Body of pancreas (tissue), 4 donors: ENCODE data around the gene CLUH. TPM values are rescaled to one million over a fixed set of nuclear protein-coding genes. Genes with fewer than 3 reads are reported as not detected.
A peak's percentile ranks its signal among the peaks of the same experiment; 100 is the strongest.

ENCODE experiments used
- ATAC-seq: fragments of 150-250 bp; one replicate; pipeline ENCODE4 v1.9.1; 2016
- DNase-seq, 4 donors: peaks; one replicate each; pipeline ENCODE4 v3.0.0-alpha.2; 2019
- H3K27ac ChIP-seq, 4 donors: fragments of 200-600 bp; sonication (generic); 1 replicate in 3 of 4; 2 replicates in 1 of 4; pipeline versions ENCODE4 v1.5.1 to v1.6.1; 2016 to 2019; ENCODE audit warnings: mild to moderate bottlenecking in 1 of 4, mixed read lengths in 1 of 4, moderate library complexity in 1 of 4
- H3K27me3 ChIP-seq, 2 donors: fragments of 200-600 bp; sonication (generic); one replicate each; pipeline ENCODE4 v1.6.0; 2016; ENCODE audit warnings: mild to moderate bottlenecking in 1 of 2
- H3K36me3 ChIP-seq, 2 donors: fragments of 200-600 bp; sonication (generic); replicated peaks in 1 of 2; 2 replicates each; pipeline ENCODE4 v1.5.1; 2016; ENCODE audit warnings: low read depth in 2 of 2; ENCODE audit not compliant: insufficient read depth in 1 of 2
- H3K4me1 ChIP-seq: fragments of 200-600 bp; sonication (generic); one replicate; pipeline ENCODE4 v1.6.0; 2016
- H3K4me3 ChIP-seq, 2 donors: fragments of 200-600 bp; sonication (generic); 1 replicate in 1 of 2; 2 replicates in 1 of 2; pipeline ENCODE4 v1.5.1; 2016 to 2019
- H3K9me3 ChIP-seq, 3 donors: fragments of 200-600 bp; sonication (generic); 1 replicate in 2 of 3; 2 replicates in 1 of 3; pipeline ENCODE4 v1.5.1; 2016
- POLR2A ChIP-seq, 3 donors: fragments of 450-650 bp; IDR thresholded peaks; one replicate each; pipeline ENCODE4 v1.6.1; 2016; ENCODE audit warnings: antibody characterized with exemption in 3 of 3, mild to moderate bottlenecking in 2 of 3
- WGBS, 2 donors: methylation state at CpG; one replicate each; pipeline ENCODE4 v1.1.5; 2017; 5-methylcytosine and 5-hydroxymethylcytosine counted together
- intact Hi-C: fragments of 100-400 bp; cut with DNase I; formaldehyde crosslinking; loops from one replicate; pipeline ENCODE4 v1.15.1; 2023
- total RNA-seq, 2 donors: library from RNA; depleted of rRNA; stranded (reverse); fragments of >200 nt; gene quantifications; one replicate each; pipeline ENCODE4 v1.1.0, GENCODE V29; 2016
- TF ChIP-seq, protein P1 (sequence below), 7 experiments: fragments of 450-650 bp in 4 of 7; fragments of 200-600 bp in 3 of 7; sonication (generic) in 3 of 7; IDR thresholded peaks; one replicate each; pipeline ENCODE4 v1.5.1; 2016 to 2019; ENCODE audit warnings: antibody characterized with exemption in 7 of 7

CLUH gene, protein sequence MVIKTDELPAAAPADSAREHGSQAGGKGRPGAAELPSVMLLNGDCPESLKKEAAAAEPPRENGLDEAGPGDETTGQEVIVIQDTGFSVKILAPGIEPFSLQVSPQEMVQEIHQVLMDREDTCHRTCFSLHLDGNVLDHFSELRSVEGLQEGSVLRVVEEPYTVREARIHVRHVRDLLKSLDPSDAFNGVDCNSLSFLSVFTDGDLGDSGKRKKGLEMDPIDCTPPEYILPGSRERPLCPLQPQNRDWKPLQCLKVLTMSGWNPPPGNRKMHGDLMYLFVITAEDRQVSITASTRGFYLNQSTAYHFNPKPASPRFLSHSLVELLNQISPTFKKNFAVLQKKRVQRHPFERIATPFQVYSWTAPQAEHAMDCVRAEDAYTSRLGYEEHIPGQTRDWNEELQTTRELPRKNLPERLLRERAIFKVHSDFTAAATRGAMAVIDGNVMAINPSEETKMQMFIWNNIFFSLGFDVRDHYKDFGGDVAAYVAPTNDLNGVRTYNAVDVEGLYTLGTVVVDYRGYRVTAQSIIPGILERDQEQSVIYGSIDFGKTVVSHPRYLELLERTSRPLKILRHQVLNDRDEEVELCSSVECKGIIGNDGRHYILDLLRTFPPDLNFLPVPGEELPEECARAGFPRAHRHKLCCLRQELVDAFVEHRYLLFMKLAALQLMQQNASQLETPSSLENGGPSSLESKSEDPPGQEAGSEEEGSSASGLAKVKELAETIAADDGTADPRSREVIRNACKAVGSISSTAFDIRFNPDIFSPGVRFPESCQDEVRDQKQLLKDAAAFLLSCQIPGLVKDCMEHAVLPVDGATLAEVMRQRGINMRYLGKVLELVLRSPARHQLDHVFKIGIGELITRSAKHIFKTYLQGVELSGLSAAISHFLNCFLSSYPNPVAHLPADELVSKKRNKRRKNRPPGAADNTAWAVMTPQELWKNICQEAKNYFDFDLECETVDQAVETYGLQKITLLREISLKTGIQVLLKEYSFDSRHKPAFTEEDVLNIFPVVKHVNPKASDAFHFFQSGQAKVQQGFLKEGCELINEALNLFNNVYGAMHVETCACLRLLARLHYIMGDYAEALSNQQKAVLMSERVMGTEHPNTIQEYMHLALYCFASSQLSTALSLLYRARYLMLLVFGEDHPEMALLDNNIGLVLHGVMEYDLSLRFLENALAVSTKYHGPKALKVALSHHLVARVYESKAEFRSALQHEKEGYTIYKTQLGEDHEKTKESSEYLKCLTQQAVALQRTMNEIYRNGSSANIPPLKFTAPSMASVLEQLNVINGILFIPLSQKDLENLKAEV (N-terminal part only)
- 100 to 1,000 TPM in 1 of 2 donors, 10 to 100 TPM in 1; 53.2 to 167 TPM for total RNA-seq

DNA sequence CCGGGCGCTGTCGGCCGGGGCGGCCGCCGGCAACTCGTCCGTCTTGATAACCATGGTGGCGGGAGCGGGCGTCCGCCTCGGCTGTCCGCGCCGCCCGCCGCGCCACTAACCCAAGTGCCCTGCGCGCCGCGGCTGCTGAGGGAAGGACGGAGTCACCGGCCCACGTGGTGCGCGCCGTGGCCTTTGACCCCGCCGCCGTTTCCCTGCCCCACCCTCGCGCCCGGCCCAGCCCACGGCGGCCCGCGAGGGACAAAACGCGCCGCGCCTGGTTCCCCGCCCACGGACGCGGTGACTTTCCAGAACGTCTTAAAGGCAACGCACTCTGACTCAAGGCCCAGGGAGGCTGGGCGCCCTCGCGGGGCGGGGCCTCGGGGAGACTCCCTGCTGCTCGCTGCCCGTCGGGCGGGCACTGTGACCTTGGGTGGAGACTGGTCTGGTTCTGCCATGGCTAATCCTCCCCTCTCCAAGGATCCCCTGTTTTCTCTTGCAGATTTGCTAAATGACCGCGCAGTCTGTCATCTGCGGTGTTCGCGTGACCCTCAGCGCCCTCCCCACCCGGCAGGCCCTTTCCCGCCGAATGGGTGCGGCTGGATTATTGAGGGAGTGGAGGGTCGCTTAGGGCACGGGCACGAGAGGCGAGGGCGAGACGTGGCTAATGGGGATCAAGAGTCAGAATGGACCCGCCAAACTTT is at the start of gene CLUH:
Gene CLUH, minus strand, starts transcription at position 157 of the 692 bp plus-strand sequence. Its CDS starts 103 bp downstream, at position 54.
- Histone ChIP-seq H3K27ac (peak within 1 kb of the TSS; percentile 82 to 93 (median 92)), H3K9me3 (no peaks in the 10 kb centered on the region), H3K4me1 (peaks cover 51% of the 10 kb centered on the region), H3K4me3 (peak within 1 kb of the TSS; percentile 50 to 83), H3K36me3 (no peaks in the 10 kb centered on the region), H3K27me3 (no peaks in the 10 kb centered on the region)
- ATAC-seq (peak; percentile 87), DNase-seq (peak; percentile 96 to 97 (median 96))
- WGBS, 2 donors: 2 to 8% methylated on average over 8 to 54 of the region's 76 CpGs
- TF ChIP-seq, protein P1, sequence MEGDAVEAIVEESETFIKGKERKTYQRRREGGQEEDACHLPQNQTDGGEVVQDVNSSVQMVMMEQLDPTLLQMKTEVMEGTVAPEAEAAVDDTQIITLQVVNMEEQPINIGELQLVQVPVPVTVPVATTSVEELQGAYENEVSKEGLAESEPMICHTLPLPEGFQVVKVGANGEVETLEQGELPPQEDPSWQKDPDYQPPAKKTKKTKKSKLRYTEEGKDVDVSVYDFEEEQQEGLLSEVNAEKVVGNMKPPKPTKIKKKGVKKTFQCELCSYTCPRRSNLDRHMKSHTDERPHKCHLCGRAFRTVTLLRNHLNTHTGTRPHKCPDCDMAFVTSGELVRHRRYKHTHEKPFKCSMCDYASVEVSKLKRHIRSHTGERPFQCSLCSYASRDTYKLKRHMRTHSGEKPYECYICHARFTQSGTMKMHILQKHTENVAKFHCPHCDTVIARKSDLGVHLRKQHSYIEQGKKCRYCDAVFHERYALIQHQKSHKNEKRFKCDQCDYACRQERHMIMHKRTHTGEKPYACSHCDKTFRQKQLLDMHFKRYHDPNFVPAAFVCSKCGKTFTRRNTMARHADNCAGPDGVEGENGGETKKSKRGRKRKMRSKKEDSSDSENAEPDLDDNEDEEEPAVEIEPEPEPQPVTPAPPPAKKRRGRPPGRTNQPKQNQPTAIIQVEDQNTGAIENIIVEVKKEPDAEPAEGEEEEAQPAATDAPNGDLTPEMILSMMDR (IDR thresholded peaks at IDR 0.05): peak in 2 of 7 experiments; percentile 2 to 38
- peak; percentile 74 to 93 (median 84) for TF ChIP-seq POLR2A (IDR thresholded peaks at IDR 0.05)
- intact Hi-C loops: no loop called here

DNA sequence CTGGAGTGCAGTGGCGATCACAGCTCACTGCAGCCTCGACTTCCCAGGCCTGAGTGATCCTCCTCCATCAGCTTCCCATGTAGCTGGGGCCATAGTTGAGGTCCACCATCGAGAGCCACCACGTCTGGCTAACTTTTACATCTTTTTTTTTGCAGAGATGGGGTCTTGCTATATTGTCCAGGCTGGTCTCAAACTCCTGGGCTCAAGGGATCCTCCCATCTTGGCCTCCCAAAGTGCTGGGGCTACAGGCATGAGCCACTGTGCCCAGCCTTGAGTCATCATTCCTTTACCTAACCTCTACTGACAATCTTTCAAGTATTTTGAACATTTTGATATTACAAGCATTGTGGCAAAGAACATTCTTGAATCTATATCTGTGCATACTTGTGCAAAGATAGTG is 47.3 kb upstream of the CLUH start:
- no peaks in the 10 kb centered on the region for H3K27me3 ChIP-seq
- intact Hi-C loops: no loop called here

DNA sequence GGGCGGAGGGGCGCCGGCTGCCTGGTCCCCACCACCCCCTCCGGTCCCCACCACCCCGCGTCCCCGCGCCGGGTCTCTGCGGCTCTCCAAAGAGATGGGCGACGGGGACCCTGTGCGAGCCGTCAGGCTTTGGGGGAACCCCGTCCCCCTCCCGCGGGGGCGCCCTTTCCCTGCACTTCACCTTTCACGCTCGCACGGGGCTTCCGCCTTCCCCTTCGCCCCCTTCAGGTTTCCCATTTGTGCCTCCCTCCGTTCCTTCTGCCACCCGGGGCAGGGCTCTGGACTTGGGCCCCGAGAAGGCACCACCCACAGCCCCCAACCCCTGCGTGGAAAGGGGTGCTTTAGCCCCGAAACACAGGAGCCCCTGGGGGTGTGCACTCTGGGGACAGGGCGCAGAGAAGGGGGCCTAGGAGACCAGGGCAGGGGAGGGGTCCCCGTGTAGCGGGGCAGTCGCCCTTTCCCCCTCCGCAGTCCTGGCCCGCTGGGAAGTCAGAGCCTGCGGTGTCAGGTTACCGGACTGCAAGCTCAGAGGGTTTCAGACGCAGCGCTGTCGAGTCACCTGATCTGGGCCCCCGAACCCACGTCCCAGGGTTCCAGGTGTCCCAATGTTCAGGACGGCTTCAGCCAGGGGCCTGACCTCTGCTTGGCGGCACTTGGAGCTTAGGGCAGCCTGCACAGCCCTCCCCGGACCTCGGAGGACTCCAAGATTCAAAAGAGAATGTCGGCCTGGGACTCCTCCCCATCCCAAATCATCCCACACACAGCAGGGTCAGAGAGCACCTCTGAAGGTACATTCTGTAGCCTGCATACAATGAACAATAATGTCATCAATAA is 44.5 kb upstream of the CLUH start:
- Histone ChIP-seq H3K36me3 (no peaks in the 10 kb centered on the region), H3K27me3 (no peaks in the 10 kb centered on the region), H3K9me3 (no peaks in the 10 kb centered on the region), H3K4me1 (peaks cover 11% of the 10 kb centered on the region), H3K27ac (no peak overlapping the region), H3K4me3 (peak overlapping the region; percentile 16 to 22)
- 1 to 2% methylated on average over 16 to 37 of the region's 46 CpGs for WGBS, 2 donors
- DNase-seq: peak in 3 of 4 donors; percentile 21 to 49 (median 25)
- peak; percentile 60 for ATAC-seq
- TF ChIP-seq, protein P1 (IDR thresholded peaks at IDR 0.05): no peak
- no peak for TF ChIP-seq POLR2A (IDR thresholded peaks at IDR 0.05)
- intact Hi-C loops: no loop called here

More for the DNA sequence above, 47.3 kb upstream of the CLUH start:
- Histone ChIP-seq H3K4me3 (no peak overlapping the region), H3K9me3 (no peaks in the 10 kb centered on the region), H3K36me3 (no peaks in the 10 kb centered on the region), H3K27ac (no peak overlapping the region), H3K4me1 (peaks cover 11% of the 10 kb centered on the region)
- ATAC-seq (no peak), DNase-seq (no peak)
- TF ChIP-seq, protein P1 (IDR thresholded peaks at IDR 0.05): no peak
- TF ChIP-seq POLR2A (IDR thresholded peaks at IDR 0.05): no peak
- 55 to 68% methylated on average over 3 to 4 of the region's 4 CpGs for WGBS, 2 donors
